Neuronal stem cell (in vitro differentiated cells): ENCODE data around the gene PPP2CA.
A peak's percentile ranks its signal among the peaks of the same experiment; 100 is the strongest.

Experiments used
- DNase-seq: peaks from one replicate; pipeline ENCODE4 v3.0.0-alpha.2; 2013; ENCODE audit warnings: low spot score
- H2AFZ ChIP-seq: one replicate; pipeline ENCODE4 v1.6.1; 2013; ENCODE audit warnings: mild to moderate bottlenecking, low read length, inconsistent platforms
- H2AK5ac ChIP-seq: 2 replicates; pipeline ENCODE4 v1.6.1; 2013; ENCODE audit warnings: low read depth, mild to moderate bottlenecking, inconsistent platforms, low read length, moderate library complexity, mixed read lengths
- H2BK120ac ChIP-seq: 2 replicates; pipeline ENCODE4 v1.6.1; 2013; ENCODE audit warnings: low read depth, mild to moderate bottlenecking, inconsistent platforms, low read length, moderate library complexity, mixed read lengths
- H2BK12ac ChIP-seq: one replicate; pipeline ENCODE4 v1.6.1; 2013; ENCODE audit warnings: low read length, inconsistent platforms
- H2BK15ac ChIP-seq: 2 replicates; pipeline ENCODE4 v1.6.1; 2013; ENCODE audit warnings: mild to moderate bottlenecking, low read length, inconsistent platforms, mixed read lengths
- H2BK5ac ChIP-seq: one replicate; pipeline ENCODE4 v1.6.1; 2013; ENCODE audit warnings: inconsistent platforms, mild to moderate bottlenecking, low read length, moderate library complexity
- H3K14ac ChIP-seq: one replicate; pipeline ENCODE4 v1.6.1; 2013; ENCODE audit warnings: low read length, inconsistent platforms
- H3K18ac ChIP-seq: 2 replicates; pipeline ENCODE4 v1.6.1; 2013; ENCODE audit warnings: low read length, inconsistent platforms
- H3K23ac ChIP-seq: 2 replicates; pipeline ENCODE4 v1.6.1; 2013; ENCODE audit warnings: low read depth, mild to moderate bottlenecking, mixed read lengths, low read length, inconsistent platforms; ENCODE audit not compliant: poor library complexity
- H3K27ac ChIP-seq: replicated peaks from 3 replicates; pipeline ENCODE4 v1.5.1; 2013; ENCODE audit warnings: low read length, inconsistent platforms
- H3K27me3 ChIP-seq, 3 experiments: 2 replicates each; pipeline ENCODE4 v1.6.1; 2013; ENCODE audit warnings: low read length in 3 of 3, mild to moderate bottlenecking in 2 of 3, inconsistent platforms in 1 of 3, low read depth in 1 of 3, mixed read lengths in 1 of 3, moderate library complexity in 1 of 3; ENCODE audit not compliant: control insufficient read depth in 3 of 3, insufficient read depth in 3 of 3
- H3K36me3 ChIP-seq, 2 donors: replicated peaks in 1 of 2; 2 replicates each; pipeline ENCODE4 v1.6.1; 2013; ENCODE audit warnings: low read length in 2 of 2; ENCODE audit not compliant: control insufficient read depth in 2 of 2, insufficient read depth in 2 of 2
- H3K4ac ChIP-seq: 2 replicates; pipeline ENCODE4 v1.6.1; 2013; ENCODE audit warnings: inconsistent platforms, mild to moderate bottlenecking, low read length, moderate library complexity
- H3K4me1 ChIP-seq, 2 donors: 1 replicate in 1 of 2; 2 replicates in 1 of 2; pipeline ENCODE4 v1.6.1; 2013; ENCODE audit warnings: low read length in 2 of 2, low read depth in 1 of 2; ENCODE audit not compliant: control insufficient read depth in 2 of 2, insufficient read depth in 1 of 2
- H3K4me2 ChIP-seq: one replicate; pipeline ENCODE4 v1.6.1; 2013; ENCODE audit warnings: mild to moderate bottlenecking, low read length, inconsistent platforms; ENCODE audit not compliant: insufficient read depth, poor library complexity, severe bottlenecking
- H3K4me3 ChIP-seq, 2 donors: 2 replicates each; pipeline ENCODE4 v1.5.1; 2013; ENCODE audit warnings: low read length in 2 of 2, mild to moderate bottlenecking in 2 of 2, inconsistent platforms in 1 of 2, moderate library complexity in 1 of 2
- H3K79me1 ChIP-seq: one replicate; pipeline ENCODE4 v1.6.1; 2013; ENCODE audit warnings: low read depth, mild to moderate bottlenecking, inconsistent platforms, low read length, moderate library complexity
- H3K9ac ChIP-seq: one replicate; pipeline ENCODE4 v1.6.1; 2013; ENCODE audit warnings: mild to moderate bottlenecking, low read depth, low read length, inconsistent platforms; ENCODE audit not compliant: poor library complexity
- H3K9me3 ChIP-seq, 2 donors: replicated peaks in 1 of 2; 2 replicates each; pipeline versions ENCODE3 to v1.6.1; 2013; ENCODE audit warnings: low read length in 2 of 2, mild to moderate bottlenecking in 2 of 2, inconsistent platforms in 1 of 2, low read depth in 1 of 2, mixed read lengths in 1 of 2, moderate library complexity in 1 of 2; ENCODE audit not compliant: control insufficient read depth in 2 of 2, insufficient read depth in 1 of 2
- H4K8ac ChIP-seq: one replicate; pipeline ENCODE4 v1.6.1; 2013; ENCODE audit warnings: low read depth, mild to moderate bottlenecking, inconsistent platforms, low read length, moderate library complexity
- H4K91ac ChIP-seq: one replicate; pipeline ENCODE4 v1.6.1; 2013; ENCODE audit warnings: low read length, low read depth, mild to moderate bottlenecking, inconsistent platforms; ENCODE audit not compliant: poor library complexity
- WGBS, 2 donors: extraction: QIAGEN DNeasy Blood & Tissue Kit; methylation state at CpG; one replicate each; pipeline ENCODE4 v1.1.7; 2013; ENCODE audit warnings: missing lambda C conversion rate in 2 of 2, mixed read lengths in 1 of 2; ENCODE audit not compliant: insufficient read length in 2 of 2, insufficient replicate concordance in 1 of 2; ENCODE audit errors: extremely low coverage in 2 of 2; 5-methylcytosine and 5-hydroxymethylcytosine counted together

The PPP2CA gene

DNA sequence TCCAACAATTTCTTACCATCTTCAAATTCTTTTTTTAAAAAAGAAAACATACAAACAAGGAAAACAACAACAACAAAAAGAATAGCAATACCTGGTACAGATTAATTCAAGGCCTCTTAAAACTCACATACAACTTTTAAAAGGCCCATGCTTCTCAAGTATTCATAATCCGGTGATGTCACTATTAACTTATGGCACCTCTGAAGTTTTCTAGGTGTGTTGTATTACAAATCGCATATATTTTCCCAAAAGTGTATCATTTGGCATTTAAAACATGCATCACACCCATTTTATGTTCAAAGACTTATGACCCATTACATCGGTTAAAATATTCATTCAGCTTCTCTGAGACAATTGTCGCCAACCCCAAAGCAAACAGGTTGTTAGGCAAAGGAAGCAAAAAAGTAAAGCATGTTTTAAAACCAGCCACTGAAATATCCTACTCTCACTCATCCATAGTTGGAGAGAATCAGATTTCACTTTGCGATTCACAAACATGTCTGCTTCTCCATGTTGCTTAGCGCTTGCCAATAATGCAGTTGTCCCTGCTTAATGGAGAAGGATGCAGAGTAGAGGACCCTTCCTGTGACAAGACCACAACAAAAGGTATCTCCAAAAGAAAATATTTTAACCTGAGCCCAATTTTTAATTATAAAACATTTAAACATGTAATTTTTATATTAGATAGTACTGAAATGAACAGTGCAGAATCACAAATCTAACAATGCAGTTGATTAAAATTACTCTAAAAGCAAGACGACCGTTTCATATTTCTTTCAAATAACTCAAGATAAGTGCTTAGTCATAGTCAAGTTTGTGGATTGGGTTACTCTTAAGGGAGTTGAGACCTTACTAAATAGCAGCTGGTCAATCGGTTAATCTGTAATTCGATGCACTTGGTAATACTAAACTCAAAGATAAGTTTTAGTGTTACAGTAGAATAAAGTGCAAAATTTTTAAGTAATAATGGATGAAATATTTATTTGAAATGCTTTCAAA, 50.7 kb downstream of the PPP2CA start:
- Histone ChIP-seq H3K4me2 (no peak overlapping the region), H3K9me3 (no peaks in the 10 kb centered on the region), H2BK12ac (no peak overlapping the region), H3K4me3 (peak overlapping the region in 1 of 2 donors; percentile 97), H2AK5ac (no peak overlapping the region), H2BK15ac (no peak overlapping the region), H3K4me1 (peaks cover 5 to 6% of the 10 kb centered on the region in 2 donors), H4K8ac (no peak overlapping the region), H3K18ac (no peak overlapping the region), H2BK5ac (no peak overlapping the region), H3K79me1 (peaks cover 3% of the 10 kb centered on the region), H3K36me3 (peaks cover 10 to 35% of the 10 kb centered on the region in 2 donors), H3K27ac (no peak overlapping the region), H3K27me3 (no peaks in the 10 kb centered on the region), H4K91ac (no peak overlapping the region), H2AFZ (no peak overlapping the region), H3K23ac (no peak overlapping the region), H3K9ac (no peak overlapping the region), H3K4ac (no peak overlapping the region), H3K14ac (no peak overlapping the region), H2BK120ac (no peak overlapping the region)
- WGBS, 2 donors: no CpG with 5 or more reads among the region's 10 CpGs
- DNase-seq: no peak

DNA sequence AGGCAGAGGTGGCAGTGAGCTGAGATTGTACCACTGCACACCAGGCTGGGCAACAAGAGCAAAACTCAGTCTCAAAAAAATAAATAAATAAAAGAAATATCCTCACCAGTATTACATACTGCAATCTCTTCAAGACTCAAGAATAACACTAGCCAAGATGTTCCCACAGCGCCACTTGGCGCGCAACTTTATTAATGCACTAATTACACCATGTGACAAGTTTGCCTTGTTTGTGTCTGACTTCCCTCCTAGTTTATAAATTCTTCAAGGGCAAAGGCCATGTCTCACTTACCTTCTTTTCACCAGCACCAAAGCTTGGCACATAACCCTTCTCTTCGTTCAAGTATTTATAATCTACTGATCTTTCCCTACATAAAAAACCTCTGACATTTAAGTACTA, 53.9 kb downstream of the PPP2CA start:
- Histone ChIP-seq H2AFZ (no peak overlapping the region), H3K4me3 (no peak overlapping the region), H3K23ac (no peak overlapping the region), H2BK12ac (no peak overlapping the region), H3K79me1 (peaks cover 3% of the 10 kb centered on the region), H2BK120ac (no peak overlapping the region), H3K27me3 (no peaks in the 10 kb centered on the region), H3K4ac (no peak overlapping the region), H3K4me1 (peaks cover 2 to 3% of the 10 kb centered on the region in 2 donors), H3K9me3 (no peaks in the 10 kb centered on the region), H2BK5ac (no peak overlapping the region), H3K9ac (no peak overlapping the region), H4K91ac (no peak overlapping the region), H2AK5ac (no peak overlapping the region), H3K27ac (no peak overlapping the region), H3K36me3 (peaks cover 12 to 64% of the 10 kb centered on the region in 2 donors), H3K14ac (no peak overlapping the region), H2BK15ac (no peak overlapping the region), H3K4me2 (no peak overlapping the region), H3K18ac (no peak overlapping the region), H4K8ac (no peak overlapping the region)
- DNase-seq: no peak
- WGBS, 2 donors: no CpG with 5 or more reads among the region's 4 CpGs

DNA sequence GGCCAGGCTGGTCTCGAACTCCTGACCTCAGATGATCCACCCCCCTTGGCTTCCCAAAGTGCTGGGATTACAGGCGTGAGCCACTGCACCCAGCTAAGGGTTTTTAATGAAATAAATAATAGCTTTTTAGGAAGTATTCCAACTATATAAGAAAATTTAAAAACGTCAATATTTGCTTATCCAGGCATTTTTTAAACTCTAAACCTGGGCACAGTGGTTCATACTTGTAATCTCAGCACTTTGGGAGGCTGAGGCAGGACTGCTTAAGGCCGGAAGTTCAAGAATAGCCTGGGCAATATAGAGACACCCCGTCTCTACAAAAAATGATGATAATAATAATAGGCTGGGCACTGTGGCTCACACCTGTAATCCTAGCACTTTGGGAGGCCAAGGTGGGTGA, 63.3 kb downstream of the PPP2CA start:
- no peaks in the 10 kb centered on the region for H3K27me3 ChIP-seq
- peaks cover 13 to 95% of the 10 kb centered on the region in 2 donors for H3K36me3 ChIP-seq
- H2AK5ac ChIP-seq: no peak overlapping the region
- no peak overlapping the region for H3K14ac ChIP-seq
- H3K18ac ChIP-seq: no peak overlapping the region
- H3K23ac ChIP-seq: no peak overlapping the region
- H2BK15ac ChIP-seq: no peak overlapping the region
- no peak overlapping the region for H3K4me3 ChIP-seq
- DNase-seq: no peak
- no peak overlapping the region for H2BK120ac ChIP-seq
- H2BK5ac ChIP-seq: no peak overlapping the region
- H3K9me3 ChIP-seq: peaks cover 2 to 14% of the 10 kb centered on the region in 2 donors
- no peak overlapping the region for H3K27ac ChIP-seq
- H4K8ac ChIP-seq: no peak overlapping the region
- H3K4me2 ChIP-seq: no peak overlapping the region
- H3K4me1 ChIP-seq: no peaks in the 10 kb centered on the region
- H3K79me1 ChIP-seq: no peaks in the 10 kb centered on the region
- H2AFZ ChIP-seq: no peak overlapping the region
- H4K91ac ChIP-seq: no peak overlapping the region
- no peak overlapping the region for H3K4ac ChIP-seq
- H3K9ac ChIP-seq: no peak overlapping the region
- WGBS, 2 donors: no CpG with 5 or more reads among the region's 5 CpGs
- no peak overlapping the region for H2BK12ac ChIP-seq
